Measurements from ENCODE around the gene VCPKMT. TPM values are rescaled to one million over a fixed set of nuclear protein-coding genes. Genes with fewer than 3 reads are reported as not detected.

VCPKMT gene
- total RNA-seq, 1 experiment from 2014 or later = 8.2 TPM

GRCh38 chr14:50085570-50086320 is 30.6 kb downstream of the VCPKMT start:
- Histone ChIP-seq H3K79me2 (ENCODE audit: low read length) (no peaks in the 10 kb centered on the region), H3K36me3 (ENCODE audit: low read depth, low read length) (no peaks in the 10 kb centered on the region), H3K4me1 (ENCODE audit: insufficient read depth, low read length) (0 out of 2 replicates have a peak, but pooled peaks cover 4% of the 10 kb centered on the region), H3K4me2 (ENCODE audit: low read length) (no peak overlapping the region), H3K27me3 (ENCODE audit: low read length) (no peaks in the 10 kb centered on the region), H3K9me2 (replicated peaks; ENCODE audit: low read length) (no peaks in the 10 kb centered on the region), H3K4me3 (ENCODE audit: low read length) (no peak overlapping the region), H3F3A (ENCODE audit: low read length, unreplicated experiment) (no peaks in the 10 kb centered on the region), H3K9me3 (ENCODE audit: low read length) (no peaks in the 10 kb centered on the region), H2AFZ (ENCODE audit: low read length) (no peak overlapping the region), H3K27ac (ENCODE audit: low read length) (no peak overlapping the region), H3K9ac (ENCODE audit: low read length) (no peak overlapping the region), H4K20me1 (ENCODE audit: low read length) (no peaks in the 10 kb centered on the region)
- ChIA-PET CTCF (interaction anchor here (0.5 kb wide), 1 partner anchor 220 kb away, joined by 6 read pairs; no protein-coding TSS in a partner anchor), POLR2A (ENCODE audit: unreplicated experiment) (interaction anchor here (0.7 kb wide), 1 partner anchor 1132 kb away, joined by 4 read pairs; no protein-coding TSS in a partner anchor)
- DNase-seq (peak; percentile 53), ATAC-seq (peak; percentile 88)
- no peak for TF ChIP-seq EZH2phosphoT487 (IDR thresholded peaks at IDR 0.05; ENCODE audit: borderline replicate concordance, low read length)
- TF ChIP-seq, protein P1, sequence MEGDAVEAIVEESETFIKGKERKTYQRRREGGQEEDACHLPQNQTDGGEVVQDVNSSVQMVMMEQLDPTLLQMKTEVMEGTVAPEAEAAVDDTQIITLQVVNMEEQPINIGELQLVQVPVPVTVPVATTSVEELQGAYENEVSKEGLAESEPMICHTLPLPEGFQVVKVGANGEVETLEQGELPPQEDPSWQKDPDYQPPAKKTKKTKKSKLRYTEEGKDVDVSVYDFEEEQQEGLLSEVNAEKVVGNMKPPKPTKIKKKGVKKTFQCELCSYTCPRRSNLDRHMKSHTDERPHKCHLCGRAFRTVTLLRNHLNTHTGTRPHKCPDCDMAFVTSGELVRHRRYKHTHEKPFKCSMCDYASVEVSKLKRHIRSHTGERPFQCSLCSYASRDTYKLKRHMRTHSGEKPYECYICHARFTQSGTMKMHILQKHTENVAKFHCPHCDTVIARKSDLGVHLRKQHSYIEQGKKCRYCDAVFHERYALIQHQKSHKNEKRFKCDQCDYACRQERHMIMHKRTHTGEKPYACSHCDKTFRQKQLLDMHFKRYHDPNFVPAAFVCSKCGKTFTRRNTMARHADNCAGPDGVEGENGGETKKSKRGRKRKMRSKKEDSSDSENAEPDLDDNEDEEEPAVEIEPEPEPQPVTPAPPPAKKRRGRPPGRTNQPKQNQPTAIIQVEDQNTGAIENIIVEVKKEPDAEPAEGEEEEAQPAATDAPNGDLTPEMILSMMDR (conservative IDR thresholded peaks at IDR 0.05; ENCODE audit: low read depth, low read length) = no peak
- TF ChIP-seq EZH2 (IDR thresholded peaks at IDR 0.05; ENCODE audit: low read length, unreplicated experiment) = no peak
- BruUV-seq (replicated peaks) = no TSS peak
- intact Hi-C loops (cut with micrococcal nuclease) = no loop called here

DNA sequence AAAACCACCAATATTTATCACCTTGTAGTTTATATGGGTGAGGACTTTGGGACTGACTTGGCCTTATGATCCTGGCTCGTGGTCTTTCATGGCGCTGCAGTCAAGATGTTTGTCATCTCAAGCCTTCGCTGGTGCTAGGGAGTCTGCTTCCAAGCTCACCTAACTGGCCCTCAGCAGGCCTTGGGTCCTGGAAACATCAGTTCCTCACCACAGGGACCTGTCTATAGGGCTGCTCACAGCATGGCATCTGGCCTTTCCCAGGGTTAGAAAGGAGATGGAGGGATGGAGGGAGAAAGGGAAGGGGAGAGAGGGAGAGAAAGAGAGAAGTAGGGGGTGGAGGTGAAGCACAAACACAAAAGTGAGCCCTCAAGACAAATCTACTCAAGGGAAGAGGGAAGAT is 31.7 kb downstream of the VCPKMT start:
- H2AFZ ChIP-seq (ENCODE audit: low read length) = no peak overlapping the region
- intact Hi-C loops (cut with micrococcal nuclease) = no loop called here
- H3K9ac ChIP-seq (ENCODE audit: low read length) = no peak overlapping the region
- ChIA-PET CTCF (no interaction called here), POLR2A (ENCODE audit: unreplicated experiment) (no interaction called here)
- no peaks in the 10 kb centered on the region for H3K36me3 ChIP-seq (ENCODE audit: low read depth, low read length)
- H3K27ac ChIP-seq (ENCODE audit: low read length) = no peak overlapping the region
- TF ChIP-seq EZH2 (IDR thresholded peaks at IDR 0.05; ENCODE audit: low read length, unreplicated experiment) = no peak
- TF ChIP-seq EZH2phosphoT487 (IDR thresholded peaks at IDR 0.05; ENCODE audit: borderline replicate concordance, low read length) = no peak
- TF ChIP-seq, protein P1 (conservative IDR thresholded peaks at IDR 0.05; ENCODE audit: low read depth, low read length) = no peak
- BruUV-seq (replicated peaks) = no TSS peak
- no peaks in the 10 kb centered on the region for H3F3A ChIP-seq (ENCODE audit: low read length, unreplicated experiment)
- ATAC-seq (no peak), DNase-seq (no peak)
- no peak overlapping the region for H3K4me3 ChIP-seq (ENCODE audit: low read length)
- H3K27me3 ChIP-seq (ENCODE audit: low read length) = no peaks in the 10 kb centered on the region
- no peak overlapping the region for H3K4me2 ChIP-seq (ENCODE audit: low read length)
- no peaks in the 10 kb centered on the region for H3K9me3 ChIP-seq (ENCODE audit: low read length)
- no peaks in the 10 kb centered on the region for H3K9me2 ChIP-seq (replicated peaks; ENCODE audit: low read length)
- no peaks in the 10 kb centered on the region for H3K79me2 ChIP-seq (ENCODE audit: low read length)
- no peaks in the 10 kb centered on the region for H4K20me1 ChIP-seq (ENCODE audit: low read length)
- 0 out of 2 replicates have a peak, but pooled peaks cover 4% of the 10 kb centered on the region for H3K4me1 ChIP-seq (ENCODE audit: insufficient read depth, low read length)

All from PC-3 (cell line).